ENCODE results near the gene CD209. TPM values are rescaled to one million over a fixed set of nuclear protein-coding genes. Genes with fewer than 3 reads are reported as not detected.
A peak's percentile ranks its signal among the peaks of the same experiment; 100 is the strongest.

The CD209 gene
- total RNA-seq, 1 donor from 2014 or later = 0.11 TPM

- Mint-ChIP-seq H3K9me3 (peaks cover 5% of the 10 kb centered on the region), H3K4me3 (no peak overlapping the region), H3K4me1 (peaks cover 18% of the 10 kb centered on the region), H3K36me3 (ENCODE audit: low read depth) (no peaks in the 10 kb centered on the region), H3K27ac (no peak overlapping the region), H3K27me3 (peaks cover 19% of the 10 kb centered on the region)
- DNase-seq = no peak
- TF ChIP-seq CTCF (IDR thresholded peaks at IDR 0.05) = no peak
- no peak for ATAC-seq (ENCODE audit: low read depth)
- POLR2A ChIA-PET = interaction anchor here (0.7 kb wide), 1 partner anchor 253 kb away, joined by 3 read pairs; no protein-coding TSS in a partner anchor
- intact Hi-C loops (cut with micrococcal nuclease) = no loop called here
- CTCF ChIA-PET = interaction anchor here (0.8 to 1.1 kb wide), 2 partner anchors 9 to 110 kb away, joined by 3 read pairs; partner anchors contain the start of gene TRAPPC5
These were observed 43.1 kb upstream of the CD209 start for GRCh38 chr19:7790416-7790815.

- peaks cover 22% of the 10 kb centered on the region for H3K27me3 Mint-ChIP-seq
- ATAC-seq (ENCODE audit: low read depth) = peak; percentile 80
- TF ChIP-seq CTCF (IDR thresholded peaks at IDR 0.05) = no peak
- ChIA-PET POLR2A (interaction anchor here (1.4 kb wide), 1 partner anchor 109 kb away, joined by 9 read pairs; the partner anchor contains the start of gene TRAPPC5), CTCF (no interaction called here)
- DNase-seq = peak; percentile 32
- intact Hi-C loops (cut with micrococcal nuclease) = loop anchor here (5.0 kb wide), 1 partner anchor 37 kb away; no protein-coding TSS in a partner anchor
- no peak overlapping the region for H3K27ac Mint-ChIP-seq
- H3K4me1 Mint-ChIP-seq = peaks cover 18% of the 10 kb centered on the region
- no peaks in the 10 kb centered on the region for H3K36me3 Mint-ChIP-seq (ENCODE audit: low read depth)
- peak overlapping the region; percentile 64 for H3K4me3 Mint-ChIP-seq
- H3K9me3 Mint-ChIP-seq = peaks cover 5% of the 10 kb centered on the region
These were observed 42.1 kb upstream of the CD209 start for GRCh38 chr19:7789447-7789846.

DNA sequence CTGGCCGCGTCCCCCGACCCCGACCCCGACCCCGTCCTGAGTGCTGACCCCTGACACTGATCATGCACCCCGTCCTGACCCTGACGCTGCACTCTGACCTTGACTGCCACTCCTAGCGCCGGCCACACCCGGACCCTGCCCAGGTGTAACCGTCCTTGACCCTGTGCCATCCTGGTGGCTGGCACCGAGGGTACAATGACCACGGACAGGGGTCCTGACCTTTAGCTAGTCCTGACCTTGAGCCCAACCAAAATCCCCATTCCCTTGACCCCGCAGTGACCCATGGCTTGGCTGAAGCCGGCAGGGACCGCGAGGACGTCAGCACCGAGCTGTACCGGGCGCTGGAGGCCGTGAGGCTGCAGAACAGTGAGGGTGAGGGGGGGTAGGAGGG is 41.6 kb upstream of the CD209 start:
- no peak for TF ChIP-seq CTCF (IDR thresholded peaks at IDR 0.05)
- H3K4me1 Mint-ChIP-seq = peaks cover 18% of the 10 kb centered on the region
- no peak overlapping the region for H3K27ac Mint-ChIP-seq
- H3K4me3 Mint-ChIP-seq = peak overlapping the region; percentile 48
- H3K27me3 Mint-ChIP-seq = peaks cover 24% of the 10 kb centered on the region
- ATAC-seq (ENCODE audit: low read depth) (peak; percentile 22), DNase-seq (no peak)
- ChIA-PET CTCF (no interaction called here), POLR2A (interaction anchor here (0.6 to 1.4 kb wide), 3 partner anchors 14 to 108 kb away, joined by 3 to 9 read pairs (median 7); partner anchors contain the start of gene TRAPPC5)
- H3K9me3 Mint-ChIP-seq = peaks cover 5% of the 10 kb centered on the region
- intact Hi-C loops (cut with micrococcal nuclease) = loop anchor here (5.0 kb wide), 1 partner anchor 37 kb away; no protein-coding TSS in a partner anchor
- no peaks in the 10 kb centered on the region for H3K36me3 Mint-ChIP-seq (ENCODE audit: low read depth)

- Mint-ChIP-seq H3K27me3 (peaks cover 27% of the 10 kb centered on the region), H3K36me3 (ENCODE audit: low read depth) (no peaks in the 10 kb centered on the region), H3K4me1 (peaks cover 18% of the 10 kb centered on the region), H3K27ac (no peak overlapping the region), H3K4me3 (peak overlapping the region; percentile 24), H3K9me3 (peaks cover 2% of the 10 kb centered on the region)
- POLR2A ChIA-PET = interaction anchor here (0.6 to 1.4 kb wide), 3 partner anchors 14 to 107 kb away, joined by 3 to 9 read pairs (median 7); partner anchors contain the start of gene TRAPPC5
- ATAC-seq (ENCODE audit: low read depth) (no peak), DNase-seq (no peak)
- no peak for TF ChIP-seq CTCF (IDR thresholded peaks at IDR 0.05)
- CTCF ChIA-PET = no interaction called here
- intact Hi-C loops (cut with micrococcal nuclease) = loop anchor here (5.0 kb wide), 1 partner anchor 36 kb away; no protein-coding TSS in a partner anchor
These were observed 41.0 kb upstream of the CD209 start for GRCh38 chr19:7788178-7788932.

DNA sequence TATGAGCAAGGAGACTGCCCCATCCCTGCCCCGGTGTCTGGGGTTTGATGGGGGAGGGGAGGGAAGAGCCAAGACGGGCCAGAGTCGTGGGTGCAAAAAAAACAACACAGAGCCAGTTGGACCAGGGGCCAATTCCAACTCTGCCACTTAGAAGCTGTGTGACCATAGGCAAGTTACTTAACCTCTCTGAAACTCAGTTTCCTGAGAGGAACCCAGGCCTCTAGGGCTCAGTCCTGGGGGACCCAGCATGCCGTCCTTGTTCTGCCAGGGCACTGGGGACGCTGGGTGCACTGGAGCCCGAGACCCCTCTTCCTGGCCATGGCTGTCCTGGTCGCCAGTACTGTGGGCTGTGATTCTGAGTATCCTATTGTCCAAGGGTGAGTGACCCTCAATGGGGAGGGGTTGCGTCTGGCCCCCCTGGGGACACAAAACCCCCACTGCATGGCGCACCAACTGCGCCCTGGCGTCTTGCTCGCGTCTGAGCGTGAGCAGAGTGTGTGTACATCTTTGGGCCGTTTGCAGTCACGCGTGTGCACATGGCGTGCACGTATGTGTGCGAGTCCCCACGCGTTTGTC is 40.4 kb upstream of the CD209 start:
- intact Hi-C loops (cut with micrococcal nuclease) = loop anchor here (5.0 kb wide), 1 partner anchor 35 kb away; no protein-coding TSS in a partner anchor
- ATAC-seq (ENCODE audit: low read depth) (no peak), DNase-seq (no peak)
- Mint-ChIP-seq H3K9me3 (peaks cover 2% of the 10 kb centered on the region), H3K36me3 (ENCODE audit: low read depth) (no peaks in the 10 kb centered on the region), H3K4me3 (no peak overlapping the region), H3K4me1 (peaks cover 18% of the 10 kb centered on the region), H3K27ac (no peak overlapping the region), H3K27me3 (peaks cover 27% of the 10 kb centered on the region)
- TF ChIP-seq CTCF (IDR thresholded peaks at IDR 0.05) = no peak
- CTCF ChIA-PET = no interaction called here
- POLR2A ChIA-PET = interaction anchor here (0.7 kb wide), 1 partner anchor 102 kb away, joined by 3 read pairs; no protein-coding TSS in a partner anchor
